ENCODE measurements around the gene SLC24A3.

Gene SLC24A3

GRCh38 chr20:19397666-19398065, 185.2 kb downstream of the SLC24A3 start:
- Histone ChIP-seq H3K27ac (ENCODE audit: low read length) (no peak overlapping the region), H3K4me3 (ENCODE audit: low read depth in 1 of 2, low read length in 2 of 2) (no peak overlapping the region), H3K9me3 (ENCODE audit: control insufficient read depth in 1 of 2, low read length in 2 of 2) (peaks cover 0 to 7% of the 10 kb centered on the region in 2 donors), H3K27me3 (ENCODE audit: low read depth, low read length) (no peaks in the 10 kb centered on the region), H3K4me1 (ENCODE audit: control insufficient read depth in 1 of 2, insufficient read depth in 2 of 2, low read length in 2 of 2) (no peaks in the 10 kb centered on the region), H3K36me3 (ENCODE audit: control insufficient read depth in 1 of 2, insufficient read depth in 2 of 2, low read length in 2 of 2) (no peaks in the 10 kb centered on the region)

GRCh38 chr20:19401096-19401495, 188.7 kb downstream of the SLC24A3 start:
- Histone ChIP-seq H3K27me3 (ENCODE audit: low read depth, low read length) (no peaks in the 10 kb centered on the region), H3K9me3 (ENCODE audit: control insufficient read depth in 1 of 2, low read length in 2 of 2) (peaks cover 0 to 7% of the 10 kb centered on the region in 2 donors), H3K36me3 (ENCODE audit: control insufficient read depth in 1 of 2, insufficient read depth in 2 of 2, low read length in 2 of 2) (no peaks in the 10 kb centered on the region), H3K4me3 (ENCODE audit: low read depth in 1 of 2, low read length in 2 of 2) (no peak overlapping the region), H3K4me1 (ENCODE audit: control insufficient read depth in 1 of 2, insufficient read depth in 2 of 2, low read length in 2 of 2) (no peaks in the 10 kb centered on the region), H3K27ac (ENCODE audit: low read length) (no peak overlapping the region)

GRCh38 chr20:19403549-19403948, 191.1 kb downstream of the SLC24A3 start:
- Histone ChIP-seq H3K27ac (ENCODE audit: low read length) (no peak overlapping the region), H3K36me3 (ENCODE audit: control insufficient read depth in 1 of 2, insufficient read depth in 2 of 2, low read length in 2 of 2) (no peaks in the 10 kb centered on the region), H3K4me3 (ENCODE audit: low read depth in 1 of 2, low read length in 2 of 2) (no peak overlapping the region), H3K9me3 (ENCODE audit: control insufficient read depth in 1 of 2, low read length in 2 of 2) (peaks cover 0 to 3% of the 10 kb centered on the region in 2 donors), H3K4me1 (ENCODE audit: control insufficient read depth in 1 of 2, insufficient read depth in 2 of 2, low read length in 2 of 2) (no peaks in the 10 kb centered on the region), H3K27me3 (ENCODE audit: low read depth, low read length) (no peaks in the 10 kb centered on the region)

- H3K4me3 ChIP-seq (ENCODE audit: low read depth in 1 of 2, low read length in 2 of 2), result no peak overlapping the region
- H3K4me1 ChIP-seq (ENCODE audit: control insufficient read depth in 1 of 2, insufficient read depth in 2 of 2, low read length in 2 of 2), result no peaks in the 10 kb centered on the region
- no peaks in the 10 kb centered on the region for H3K36me3 ChIP-seq (ENCODE audit: control insufficient read depth in 1 of 2, insufficient read depth in 2 of 2, low read length in 2 of 2)
- no peaks in the 10 kb centered on the region for H3K27me3 ChIP-seq (ENCODE audit: low read depth, low read length)
- H3K9me3 ChIP-seq (ENCODE audit: control insufficient read depth in 1 of 2, low read length in 2 of 2), result no peaks in the 10 kb centered on the region
- H3K27ac ChIP-seq (ENCODE audit: low read length), result no peak overlapping the region
Measured at GRCh38 chr20:19404826-19405225, 192.4 kb downstream of the SLC24A3 start.

GRCh38 chr20:19405958-19406357, 193.5 kb downstream of the SLC24A3 start:
- Histone ChIP-seq H3K4me3 (ENCODE audit: low read depth in 1 of 2, low read length in 2 of 2) (no peak overlapping the region), H3K4me1 (ENCODE audit: control insufficient read depth in 1 of 2, insufficient read depth in 2 of 2, low read length in 2 of 2) (no peaks in the 10 kb centered on the region), H3K27me3 (ENCODE audit: low read depth, low read length) (no peaks in the 10 kb centered on the region), H3K9me3 (ENCODE audit: control insufficient read depth in 1 of 2, low read length in 2 of 2) (no peaks in the 10 kb centered on the region), H3K27ac (ENCODE audit: low read length) (no peak overlapping the region), H3K36me3 (ENCODE audit: control insufficient read depth in 1 of 2, insufficient read depth in 2 of 2, low read length in 2 of 2) (no peaks in the 10 kb centered on the region)

GRCh38 chr20:19406381-19406780, 193.9 kb downstream of the SLC24A3 start:
- Histone ChIP-seq H3K4me1 (ENCODE audit: control insufficient read depth in 1 of 2, insufficient read depth in 2 of 2, low read length in 2 of 2) (no peaks in the 10 kb centered on the region), H3K4me3 (ENCODE audit: low read depth in 1 of 2, low read length in 2 of 2) (no peak overlapping the region), H3K9me3 (ENCODE audit: control insufficient read depth in 1 of 2, low read length in 2 of 2) (no peaks in the 10 kb centered on the region), H3K36me3 (ENCODE audit: control insufficient read depth in 1 of 2, insufficient read depth in 2 of 2, low read length in 2 of 2) (no peaks in the 10 kb centered on the region), H3K27me3 (ENCODE audit: low read depth, low read length) (no peaks in the 10 kb centered on the region), H3K27ac (ENCODE audit: low read length) (no peak overlapping the region)

GRCh38 chr20:19407196-19407595, 194.8 kb downstream of the SLC24A3 start:
- Histone ChIP-seq H3K36me3 (ENCODE audit: control insufficient read depth in 1 of 2, insufficient read depth in 2 of 2, low read length in 2 of 2) (no peaks in the 10 kb centered on the region), H3K4me1 (ENCODE audit: control insufficient read depth in 1 of 2, insufficient read depth in 2 of 2, low read length in 2 of 2) (no peaks in the 10 kb centered on the region), H3K27ac (ENCODE audit: low read length) (no peak overlapping the region)

GRCh38 chr20:19407736-19408135, 195.3 kb downstream of the SLC24A3 start:
- no peaks in the 10 kb centered on the region for H3K4me1 ChIP-seq (ENCODE audit: control insufficient read depth in 1 of 2, insufficient read depth in 2 of 2, low read length in 2 of 2)
- no peaks in the 10 kb centered on the region for H3K27me3 ChIP-seq (ENCODE audit: low read depth, low read length)
- no peaks in the 10 kb centered on the region for H3K9me3 ChIP-seq (ENCODE audit: control insufficient read depth in 1 of 2, low read length in 2 of 2)
- no peak overlapping the region for H3K4me3 ChIP-seq (ENCODE audit: low read depth in 1 of 2, low read length in 2 of 2)
- H3K36me3 ChIP-seq (ENCODE audit: control insufficient read depth in 1 of 2, insufficient read depth in 2 of 2, low read length in 2 of 2), result no peaks in the 10 kb centered on the region
- no peak overlapping the region for H3K27ac ChIP-seq (ENCODE audit: low read length)

More at GRCh38 chr20:19407196-19407595, 194.8 kb downstream of the SLC24A3 start:
- H3K27me3 ChIP-seq (ENCODE audit: low read depth, low read length), result no peaks in the 10 kb centered on the region
- H3K4me3 ChIP-seq (ENCODE audit: low read depth in 1 of 2, low read length in 2 of 2), result no peak overlapping the region
- H3K9me3 ChIP-seq (ENCODE audit: control insufficient read depth in 1 of 2, low read length in 2 of 2), result no peaks in the 10 kb centered on the region

GRCh38 chr20:19408971-19409370, 196.5 kb downstream of the SLC24A3 start:
- Histone ChIP-seq H3K27ac (ENCODE audit: low read length) (no peak overlapping the region), H3K9me3 (ENCODE audit: control insufficient read depth in 1 of 2, low read length in 2 of 2) (no peaks in the 10 kb centered on the region), H3K4me1 (ENCODE audit: control insufficient read depth in 1 of 2, insufficient read depth in 2 of 2, low read length in 2 of 2) (no peaks in the 10 kb centered on the region), H3K27me3 (ENCODE audit: low read depth, low read length) (no peaks in the 10 kb centered on the region), H3K36me3 (ENCODE audit: control insufficient read depth in 1 of 2, insufficient read depth in 2 of 2, low read length in 2 of 2) (no peaks in the 10 kb centered on the region), H3K4me3 (ENCODE audit: low read depth in 1 of 2, low read length in 2 of 2) (no peak overlapping the region)

GRCh38 chr20:19411811-19412210, 199.4 kb downstream of the SLC24A3 start:
- Histone ChIP-seq H3K4me1 (ENCODE audit: control insufficient read depth in 1 of 2, insufficient read depth in 2 of 2, low read length in 2 of 2) (no peaks in the 10 kb centered on the region), H3K9me3 (ENCODE audit: control insufficient read depth in 1 of 2, low read length in 2 of 2) (no peaks in the 10 kb centered on the region), H3K36me3 (ENCODE audit: control insufficient read depth in 1 of 2, insufficient read depth in 2 of 2, low read length in 2 of 2) (no peaks in the 10 kb centered on the region), H3K27ac (ENCODE audit: low read length) (no peak overlapping the region), H3K27me3 (ENCODE audit: low read depth, low read length) (no peaks in the 10 kb centered on the region), H3K4me3 (ENCODE audit: low read depth in 1 of 2, low read length in 2 of 2) (no peak overlapping the region)

- Histone ChIP-seq H3K9me3 (ENCODE audit: control insufficient read depth in 1 of 2, low read length in 2 of 2) (no peaks in the 10 kb centered on the region), H3K27ac (ENCODE audit: low read length) (no peak overlapping the region), H3K27me3 (ENCODE audit: low read depth, low read length) (no peaks in the 10 kb centered on the region), H3K4me3 (ENCODE audit: low read depth in 1 of 2, low read length in 2 of 2) (no peak overlapping the region), H3K4me1 (ENCODE audit: control insufficient read depth in 1 of 2, insufficient read depth in 2 of 2, low read length in 2 of 2) (no peaks in the 10 kb centered on the region), H3K36me3 (ENCODE audit: control insufficient read depth in 1 of 2, insufficient read depth in 2 of 2, low read length in 2 of 2) (no peaks in the 10 kb centered on the region)
Measured at GRCh38 chr20:19412254-19412653, 199.8 kb downstream of the SLC24A3 start.

- Histone ChIP-seq H3K36me3 (ENCODE audit: control insufficient read depth in 1 of 2, insufficient read depth in 2 of 2, low read length in 2 of 2) (no peaks in the 10 kb centered on the region), H3K27ac (ENCODE audit: low read length) (no peak overlapping the region), H3K4me3 (ENCODE audit: low read depth in 1 of 2, low read length in 2 of 2) (no peak overlapping the region), H3K27me3 (ENCODE audit: low read depth, low read length) (no peaks in the 10 kb centered on the region), H3K9me3 (ENCODE audit: control insufficient read depth in 1 of 2, low read length in 2 of 2) (no peaks in the 10 kb centered on the region), H3K4me1 (ENCODE audit: control insufficient read depth in 1 of 2, insufficient read depth in 2 of 2, low read length in 2 of 2) (peaks cover 0 to 8% of the 10 kb centered on the region in 2 donors)
Measured at GRCh38 chr20:19414600-19414999, 202.2 kb downstream of the SLC24A3 start.

All from muscle layer of duodenum (tissue), 2 donors.